Measurements from ENCODE around the gene CAPN12. TPM values are rescaled to one million over a fixed set of nuclear protein-coding genes. Genes with fewer than 3 reads are reported as not detected.

The CAPN12 gene
- total and polyA plus RNA-seq, 2 of the 8 experiments (the other 6 are each of a cell fraction or from before 2014, with no cell fraction given) = 8.8 to 20.0 TPM

GRCh38 chr19:38723990-38724854 is 20.1 kb downstream of the CAPN12 start:
- peaks cover 30 to 86% (median 68%) of the 10 kb centered on the region in 4 experiments; a peak in 7 of 8 replicates for H3K36me3 ChIP-seq (ENCODE audit: control insufficient read depth in 2 of 4, insufficient read depth in 4 of 4, low read length in 3 of 4)
- no peak for TF ChIP-seq SP4 (IDR thresholded peaks at IDR 0.05; ENCODE audit: low read length)
- TF ChIP-seq CBX8 (IDR thresholded peaks at IDR 0.05; ENCODE audit: borderline replicate concordance, low read depth, low read length) = no peak
- TF ChIP-seq CTCF (IDR thresholded peaks at IDR 0.05; ENCODE audit: control extremely low read depth in 1 of 3, insufficient read depth in 1 of 3, low read depth in 1 of 3, low read length in 3 of 3) = no peak

More at GRCh38 chr19:38723990-38724854, 20.1 kb downstream of the CAPN12 start:
- H3K4me2 ChIP-seq (ENCODE audit: insufficient read depth in 1 of 2, low read depth in 2 of 2, low read length in 2 of 2) = no peak overlapping the region
- no peak overlapping the region for H4K8ac ChIP-seq (ENCODE audit: extremely low read depth, insufficient read depth, low read length)
- no peak overlapping the region for H2BK12ac ChIP-seq (ENCODE audit: low read depth, low read length)
- H3K79me2 ChIP-seq (ENCODE audit: control insufficient read depth in 1 of 2, insufficient read depth in 2 of 2, low read length in 2 of 2) = no peaks in the 10 kb centered on the region
- H3K27me3 ChIP-seq (replicated peaks in 1 of 4; ENCODE audit: control insufficient read depth in 3 of 4, extremely low read depth in 1 of 4, insufficient read depth in 3 of 4, low read length in 3 of 4) = no peaks in the 10 kb centered on the region
- no peak overlapping the region for H3K14ac ChIP-seq (ENCODE audit: insufficient read length)
- H4K5ac ChIP-seq (ENCODE audit: insufficient read length, low read depth, low read length) = no peak overlapping the region
- ChIA-PET CTCF (ENCODE audit: partially characterized antibody) (interaction anchor here (0.5 to 3.3 kb wide), 15 partner anchors 9 to 634 kb away, joined by 3 to 11 read pairs (median 4); no protein-coding TSS in a partner anchor), POLR2A (ENCODE audit: partially characterized antibody) (interaction anchor here (1.0 to 2.4 kb wide), 9 partner anchors 9 to 112 kb away, joined by 3 to 9 read pairs (median 5); partner anchors contain the start of gene ACTN4)
- H3K79me1 ChIP-seq (ENCODE audit: low read depth, low read length) = peaks cover 4% of the 10 kb centered on the region; the same call in 1 of the 2 replicates
- H3K4me3 ChIP-seq (ENCODE audit: extremely low read depth in 1 of 4, insufficient read depth in 2 of 4, low read depth in 3 of 4, low read length in 4 of 4) = no peak overlapping the region
- H4K20me1 ChIP-seq (replicated peaks in 1 of 2; ENCODE audit: control insufficient read depth in 1 of 2, insufficient read depth in 2 of 2, low read length in 2 of 2) = peaks cover 5 to 16% of the 10 kb centered on the region in 2 experiments
- no peak overlapping the region for H2BK5ac ChIP-seq (ENCODE audit: low read depth, low read length)
- no peak overlapping the region for H2BK120ac ChIP-seq (replicated peaks; ENCODE audit: low read depth, low read length)
- no peaks in the 10 kb centered on the region for H3K4me1 ChIP-seq (replicated peaks in 1 of 4; ENCODE audit: control insufficient read depth in 3 of 4, insufficient read depth in 4 of 4, low read length in 3 of 4)
- DNase-seq (ENCODE audit: low read depth in 1 of 2, low spot score in 2 of 2) (no peak), FAIRE-seq (no peak)
- no peak overlapping the region for H3K4ac ChIP-seq (replicated peaks; ENCODE audit: insufficient read length, low read depth, low read length)
- no peak overlapping the region for H3K9ac ChIP-seq (replicated peaks in 1 of 4; ENCODE audit: extremely low read depth in 1 of 4, low read depth in 3 of 4, low read length in 3 of 4)
- no peak overlapping the region for H2BK20ac ChIP-seq (ENCODE audit: low read length)
- H3K27ac ChIP-seq (ENCODE audit: low read depth, low read length) = no peak overlapping the region
- H3K18ac ChIP-seq (ENCODE audit: extremely low read depth, low read length) = no peak overlapping the region
- no peak overlapping the region for H4K91ac ChIP-seq (replicated peaks; ENCODE audit: insufficient read length, low read length)
- WGBS, 2 experiments (ENCODE audit: extremely low coverage in 1 of 2, insufficient coverage in 1 of 2, insufficient read length in 1 of 2, insufficient replicate concordance in 2 of 2, low coverage in 1 of 2, low lambda C conversion rate in 2 of 2, missing lambda C conversion rate in 1 of 2) = 95% methylated on average over 35 of the region's 42 CpGs; no CpG with 5 or more reads in 1 of the 2 experiments
- no peak overlapping the region for H2AFZ ChIP-seq (ENCODE audit: low read length)
- no peaks in the 10 kb centered on the region for H3K9me3 ChIP-seq (ENCODE audit: insufficient read depth in 2 of 2, low read depth in 1 of 2, low read length in 1 of 2)
- H3K23me2 ChIP-seq (ENCODE audit: low read depth, low read length) = no peaks in the 10 kb centered on the region; the same call in 1 of the 2 replicates
- no peak overlapping the region for H2AK5ac ChIP-seq (ENCODE audit: low read depth, low read length)
- H3K23ac ChIP-seq (ENCODE audit: insufficient read length) = no peak overlapping the region
- no peak overlapping the region for H2BK15ac ChIP-seq (ENCODE audit: low read length)
- H3K56ac ChIP-seq (replicated peaks; ENCODE audit: insufficient read length, low read depth, low read length) = no peak overlapping the region
